HG02884 (cell line): ENCODE data around the gene STX10.
"Not testable (repeated sequence)": the region's sequence is repeated elsewhere in the genome, so short reads cannot be mapped to it uniquely, and the experiment has no call there.

ENCODE experiments used
- ATAC-seq: cut with Tn5 transposase; IDR thresholded peaks from one replicate; pipeline ENCODE4 v1.9.1; 2021; ENCODE audit warnings: mild to moderate bottlenecking, moderate library complexity; ENCODE audit not compliant: unreplicated experiment

STX10 gene, protein sequence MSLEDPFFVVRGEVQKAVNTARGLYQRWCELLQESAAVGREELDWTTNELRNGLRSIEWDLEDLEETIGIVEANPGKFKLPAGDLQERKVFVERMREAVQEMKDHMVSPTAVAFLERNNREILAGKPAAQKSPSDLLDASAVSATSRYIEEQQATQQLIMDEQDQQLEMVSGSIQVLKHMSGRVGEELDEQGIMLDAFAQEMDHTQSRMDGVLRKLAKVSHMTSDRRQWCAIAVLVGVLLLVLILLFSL

GRCh38 chr19:13150187-13150930 lies at the start of gene STX10, which contains the start of gene IER2:
TSS of gene STX10 (minus strand) at chr19:13150375. CDS start at chr19:13150173, 202 bp downstream.
TSS of gene IER2 (plus strand) at chr19:13150411. CDS start at chr19:13153187, 2,776 bp downstream.
- peak; percentile 23 for ATAC-seq

GRCh38 chr19:13198634-13199033 lies 48.5 kb upstream of the STX10 start:
- ATAC-seq: no peak

DNA sequence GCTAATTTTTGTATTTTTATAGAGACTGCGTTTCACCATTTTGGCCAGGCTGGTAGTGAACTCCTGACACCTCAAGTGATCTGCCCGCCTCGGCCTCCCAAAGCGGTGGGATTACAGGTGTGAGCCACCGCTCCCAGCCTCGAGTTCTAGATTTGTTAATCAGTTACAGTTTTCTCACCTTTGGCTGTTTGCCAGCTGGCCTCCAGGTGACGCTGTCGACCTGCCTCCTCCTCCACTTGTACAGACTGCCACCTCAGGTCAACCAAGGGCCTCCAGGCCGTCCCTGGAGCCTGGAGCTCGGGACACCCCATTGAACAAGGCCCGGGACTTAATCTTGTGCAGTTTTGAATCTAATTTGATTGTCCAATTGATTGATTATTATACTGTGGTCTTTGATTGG lies 45.5 kb upstream of the STX10 start:
- ATAC-seq: no peak

GRCh38 chr19:13190781-13191540 lies 40.8 kb upstream of the STX10 start:
- no peak for ATAC-seq

GRCh38 chr19:13189600-13189999 lies 39.4 kb upstream of the STX10 start:
- ATAC-seq: no peak

DNA sequence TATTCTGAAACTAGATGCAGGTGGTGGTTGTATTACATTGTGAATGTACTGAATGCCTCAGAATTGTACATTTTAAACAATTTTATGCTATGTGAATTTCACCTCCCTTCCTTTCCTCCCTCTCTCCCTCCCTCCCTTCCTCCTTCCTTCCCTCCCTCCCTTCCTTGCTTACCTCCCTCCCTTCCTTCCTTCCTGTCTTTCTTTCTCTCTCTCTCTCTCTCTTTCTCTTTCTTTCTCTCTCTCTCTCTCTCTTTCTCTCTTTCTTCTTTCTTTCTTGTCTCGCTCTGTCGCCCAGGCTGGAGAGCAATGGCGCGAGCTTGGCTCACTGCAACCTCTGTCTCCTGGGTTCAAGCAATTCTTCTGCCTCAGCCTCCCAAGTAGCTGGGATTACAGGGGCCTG lies 37.2 kb upstream of the STX10 start:
- no peak for ATAC-seq

DNA sequence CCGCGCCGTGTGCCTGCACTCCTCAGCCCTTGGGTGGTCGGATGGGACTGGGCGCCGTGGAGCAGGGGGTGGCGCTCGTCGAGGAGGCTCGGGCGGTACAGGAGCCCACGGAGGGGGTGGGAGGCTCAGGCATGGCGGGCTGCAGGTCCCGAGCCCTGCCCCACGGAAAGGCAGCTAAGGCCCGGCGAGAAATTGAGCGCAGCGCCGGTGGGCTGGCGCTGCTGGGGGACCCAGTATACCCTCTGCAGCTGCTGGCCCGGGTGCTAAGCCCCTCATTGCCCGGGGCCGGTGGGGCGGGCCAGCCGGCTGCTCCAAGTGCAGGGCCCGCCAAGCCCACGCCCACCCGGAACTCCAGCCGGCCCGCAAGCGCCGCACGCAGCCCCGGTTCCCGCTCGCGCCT lies 36.5 kb upstream of the STX10 start:
- ATAC-seq: not testable (repeated sequence)

DNA sequence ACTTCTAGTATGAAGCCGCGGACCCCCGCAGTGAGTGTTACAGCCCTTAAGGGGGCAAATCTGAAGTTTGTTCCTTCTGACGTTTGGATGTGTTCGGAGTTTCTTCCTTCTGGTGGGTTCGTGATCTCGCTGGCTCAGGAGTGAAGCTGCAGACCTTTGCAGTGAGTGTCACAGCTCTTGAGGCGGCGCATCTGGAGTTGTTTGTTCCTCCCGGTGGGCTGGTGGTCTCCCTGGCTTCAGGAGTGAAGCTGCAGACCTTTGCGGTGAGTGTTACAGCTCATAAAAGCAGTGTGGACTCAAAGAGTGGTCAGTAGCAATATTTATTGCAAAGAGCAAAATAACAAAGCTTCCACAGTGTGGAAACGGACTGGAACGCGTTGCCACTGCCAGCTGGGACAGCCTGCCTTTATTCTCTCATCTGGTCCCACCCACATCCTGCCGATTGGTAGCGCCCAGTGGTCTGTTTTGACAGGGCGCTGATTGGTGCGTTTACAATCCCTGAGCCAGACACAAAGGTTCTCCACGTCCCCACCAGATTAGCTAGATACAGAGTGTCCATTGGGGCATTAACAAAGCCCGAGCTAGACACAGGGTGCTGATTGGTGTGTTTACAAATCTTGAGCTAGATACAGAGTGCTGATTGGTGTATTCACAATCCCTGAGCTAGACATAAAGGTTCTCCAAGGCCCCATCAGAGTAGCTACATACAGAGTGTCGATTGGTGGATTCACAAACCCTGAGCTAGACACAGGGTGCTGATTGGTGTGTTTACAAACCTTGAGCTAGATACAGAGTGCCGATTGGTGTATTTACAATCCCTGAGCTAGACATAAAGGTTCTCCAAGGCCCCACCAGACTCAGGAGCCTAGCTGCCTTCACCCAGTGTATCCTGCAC lies 35.8 kb upstream of the STX10 start:
- not testable (repeated sequence) for ATAC-seq

DNA sequence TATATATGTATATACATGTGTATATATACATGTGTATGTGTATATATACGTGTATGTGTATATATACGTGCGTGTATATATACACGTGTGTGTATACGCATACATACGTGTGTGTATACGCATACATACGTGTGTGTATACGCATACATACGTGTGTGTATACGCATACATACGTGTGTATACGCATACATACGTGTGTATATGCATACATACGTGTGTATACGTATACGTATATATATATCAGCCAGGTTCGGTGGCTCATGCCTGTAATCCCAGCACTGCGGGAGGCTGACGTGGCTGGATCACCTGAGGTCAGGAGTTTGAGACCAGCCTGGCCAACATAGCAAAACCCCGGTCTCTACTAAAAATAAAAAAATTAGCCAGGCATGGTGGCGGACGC lies 34.8 kb upstream of the STX10 start:
- not testable (repeated sequence) for ATAC-seq

DNA sequence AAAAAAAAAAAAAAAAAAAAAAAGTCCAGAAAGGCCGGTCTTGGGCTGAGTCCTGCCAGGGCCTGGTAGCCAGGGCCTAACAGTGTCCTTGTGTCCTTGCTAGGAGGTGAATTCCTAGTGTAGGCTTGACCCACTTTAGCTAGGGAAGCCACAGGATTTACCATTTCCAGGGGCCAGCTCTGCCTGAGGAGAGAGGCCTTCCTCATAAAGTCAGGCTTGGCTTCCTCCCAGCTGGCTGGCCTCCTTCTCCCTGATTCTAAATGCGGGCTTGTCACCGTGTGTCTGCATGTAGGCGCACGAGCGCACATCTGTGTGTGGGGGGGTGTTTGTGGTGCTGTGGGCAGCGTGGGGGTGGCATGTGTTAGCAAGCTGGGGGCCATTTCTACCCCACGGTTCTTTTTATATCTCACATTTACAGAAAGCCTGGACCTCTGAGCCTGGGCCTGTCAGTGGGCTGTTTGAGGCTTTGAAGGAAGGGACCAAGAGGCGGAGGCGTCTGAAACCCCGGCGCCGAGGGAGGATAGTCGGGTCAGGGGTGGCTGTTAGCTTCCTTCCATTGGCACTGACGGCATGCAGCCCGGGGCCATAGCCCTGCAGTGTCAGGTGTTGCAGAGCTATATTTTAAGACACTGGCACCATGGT lies 31.7 kb upstream of the STX10 start:
- no peak for ATAC-seq

- ATAC-seq: not testable (repeated sequence)
Observed at GRCh38 chr19:13178291-13178690, 28.1 kb upstream of the STX10 start.

GRCh38 chr19:13177584-13177983 lies 27.4 kb upstream of the STX10 start:
- not testable (repeated sequence) for ATAC-seq

DNA sequence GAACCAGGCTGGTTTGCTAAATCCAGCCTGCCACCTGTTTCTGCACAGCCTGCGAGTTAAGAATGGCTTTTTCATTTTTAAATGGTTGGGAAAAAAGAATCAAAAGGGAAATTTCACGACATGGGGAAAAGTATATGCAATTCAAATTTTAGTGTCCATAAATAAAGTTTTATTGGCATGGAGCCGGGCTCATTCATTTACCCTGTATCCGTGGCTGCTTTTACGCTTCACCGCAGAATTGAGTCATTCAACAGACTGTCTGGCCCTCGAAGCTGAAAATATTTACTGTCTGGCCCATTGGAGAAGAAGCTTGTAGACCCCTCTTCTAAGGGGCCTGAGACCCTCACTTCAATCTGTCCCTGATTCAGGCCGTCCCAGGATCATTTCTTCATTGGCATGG lies 26.2 kb upstream of the STX10 start:
- no peak for ATAC-seq

DNA sequence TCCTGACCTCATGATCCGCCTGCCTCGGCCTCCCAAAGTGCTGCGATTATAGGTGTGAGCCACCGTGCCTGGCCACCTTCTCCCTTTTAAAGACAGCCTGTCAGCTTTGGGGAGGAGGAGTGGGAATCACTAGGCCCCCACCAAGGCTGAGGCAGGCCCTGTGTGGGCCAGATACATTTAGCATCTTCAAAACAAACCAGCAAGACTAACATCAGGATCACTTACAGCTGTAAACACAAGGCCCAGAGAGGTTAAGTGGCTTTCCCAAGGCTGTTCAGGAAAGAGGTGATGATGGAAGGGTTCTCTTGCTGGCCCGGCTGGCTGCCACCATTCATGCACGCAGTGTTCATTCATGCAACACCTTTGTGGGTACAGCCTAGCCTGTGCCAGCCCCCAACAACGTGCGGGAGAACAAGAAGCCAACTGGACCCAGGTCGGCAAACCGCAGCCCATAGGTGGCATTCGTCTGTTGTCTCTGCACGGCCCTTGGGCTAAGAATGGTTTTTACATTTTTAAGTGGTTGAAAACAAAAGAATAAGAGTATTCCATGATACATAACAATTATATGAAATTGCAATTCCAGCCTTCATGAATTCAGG lies 23.1 kb upstream of the STX10 start:
- ATAC-seq: no peak

GRCh38 chr19:13172346-13173138 lies 22.4 kb upstream of the STX10 start:
- ATAC-seq: no peak

DNA sequence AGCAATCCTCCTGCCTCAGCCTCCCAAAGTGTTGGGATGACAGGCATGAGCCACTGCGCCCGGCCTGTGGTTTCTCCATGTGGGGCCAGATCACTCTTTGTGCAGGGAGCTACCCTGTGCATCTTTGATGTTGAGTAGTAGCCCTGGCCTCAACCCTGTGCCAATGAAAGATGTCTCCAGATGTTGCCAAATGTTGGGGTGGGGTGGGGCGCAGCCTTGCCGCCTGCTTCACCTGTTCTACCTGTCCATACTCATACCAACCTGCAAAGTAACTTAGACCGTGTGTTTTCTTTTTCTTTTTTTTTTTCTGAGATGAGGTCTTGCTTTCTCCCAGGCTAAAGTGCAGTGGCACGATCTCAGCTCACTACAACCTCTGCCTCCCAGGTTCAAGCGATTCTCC lies 21.0 kb upstream of the STX10 start:
- no peak for ATAC-seq

DNA sequence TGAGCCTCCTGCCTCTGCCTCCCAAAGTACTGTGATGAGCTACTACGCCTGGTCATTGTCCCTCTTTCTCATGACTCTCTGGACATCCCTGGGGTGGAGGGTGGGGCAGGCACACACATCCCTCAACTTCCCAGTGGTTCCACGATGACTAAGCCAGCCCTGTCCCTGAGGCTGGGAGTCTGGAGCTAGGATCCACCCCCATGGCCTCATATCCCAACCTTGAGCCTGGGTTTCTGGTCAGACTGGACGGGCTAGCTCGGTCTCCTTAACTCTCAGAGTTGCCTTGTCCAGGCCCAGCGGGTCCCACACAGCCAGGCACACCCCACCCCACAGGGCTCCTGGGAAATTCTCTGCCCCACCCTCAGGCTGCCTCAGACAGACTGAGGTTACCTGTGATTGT lies 19.6 kb upstream of the STX10 start:
- ATAC-seq: no peak

GRCh38 chr19:13166151-13166550 lies 16.0 kb upstream of the STX10 start:
- not testable (repeated sequence) for ATAC-seq
